Natural killer cell (primary cell): ENCODE data around the gene RNF224. TPM values are rescaled to one million over a fixed set of nuclear protein-coding genes. Genes with fewer than 3 reads are reported as not detected.

Experiments
- ATAC-seq, 3 donors: fragments of 150-1000 bp in 2 of 3; fragments of 200-7000 bp in 1 of 3; cut with Tn5 transposase; 1 replicate in 1 of 3; 2 replicates in 2 of 3; pipeline ENCODE4 v1.10.0; 2021; ENCODE audit warnings: mild to moderate bottlenecking in 2 of 3, moderate library complexity in 2 of 3
- DNase-seq, 2 donors: peaks; one replicate each; pipeline versions ENCODE4 v3.0.0 to v3.0.0-alpha.2; 2013 to 2021; ENCODE audit warnings: mixed read lengths in 1 of 2
- H3K27ac ChIP-seq: one replicate; pipeline ENCODE4 v1.5.1; 2013; ENCODE audit warnings: mild to moderate bottlenecking, low read length
- H3K27me3 ChIP-seq: one replicate; pipeline ENCODE4 v1.6.1; 2013; ENCODE audit warnings: low read length; ENCODE audit not compliant: control insufficient read depth, insufficient read depth
- H3K36me3 ChIP-seq: one replicate; pipeline ENCODE4 v1.6.1; 2013; ENCODE audit warnings: low read length; ENCODE audit not compliant: control insufficient read depth, insufficient read depth
- H3K4me1 ChIP-seq: one replicate; pipeline ENCODE4 v1.6.1; 2013; ENCODE audit warnings: low read length; ENCODE audit not compliant: control insufficient read depth, insufficient read depth
- H3K4me3 ChIP-seq: one replicate; pipeline ENCODE4 v1.5.1; 2013; ENCODE audit warnings: low read length
- H3K9me3 ChIP-seq: one replicate; pipeline ENCODE4 v1.6.1; 2013; ENCODE audit warnings: low read length; ENCODE audit not compliant: control insufficient read depth, insufficient read depth
- H3K27ac Mint-ChIP-seq, 2 donors: one replicate each; pipeline ENCODE4 v1.8.0; 2022; ENCODE audit warnings: mild to moderate bottlenecking in 2 of 2, mixed read lengths in 2 of 2, moderate library complexity in 1 of 2
- H3K27me3 Mint-ChIP-seq, 2 donors: one replicate each; pipeline ENCODE4 v1.8.0; 2022; ENCODE audit warnings: low read depth in 2 of 2, mixed read lengths in 2 of 2
- H3K36me3 Mint-ChIP-seq: one replicate; pipeline ENCODE4 v1.8.0; 2022; ENCODE audit warnings: mixed read lengths
- H3K4me1 Mint-ChIP-seq, 2 donors: one replicate each; pipeline ENCODE4 v1.8.0; 2022; ENCODE audit warnings: mixed read lengths in 2 of 2
- H3K4me3 Mint-ChIP-seq: one replicate; pipeline ENCODE4 v1.8.0; 2022; ENCODE audit warnings: mild to moderate bottlenecking, moderate library complexity, mixed read lengths
- H3K9me3 Mint-ChIP-seq, 2 donors: one replicate each; pipeline ENCODE4 v1.8.0; 2022; ENCODE audit warnings: mixed read lengths in 2 of 2
- CTCF ChIP-seq: fragments of 200-600 bp; IDR thresholded peaks from one replicate; pipeline ENCODE4 v1.8.0; 2022; ENCODE audit warnings: antibody characterized with exemption
- whole genome bisulfite sequencing: methylation state at CpG from one replicate; pipeline ENCODE4 v1.1.7; 2013; ENCODE audit warnings: missing lambda C conversion rate; ENCODE audit not compliant: insufficient coverage; 5-methylcytosine and 5-hydroxymethylcytosine counted together
- intact Hi-C: fragments of 100-400 bp; cut with micrococcal nuclease; formaldehyde crosslinking; loops from one replicate; pipeline ENCODE4 v1.14.2; 2022
- total RNA-seq, 4 donors: library from RNA; stranded (reverse); fragments of 120-200 nt in 1 of 4; gene quantifications; one replicate each; pipeline versions ENCODE4 v1.2.3 to v1.2.4, GENCODE V29; 2013 to 2022

RNF224 gene
- total RNA-seq, 3 donors from 2014 or later (not counting 1 experiment from before 2014, with no cell fraction given) = not detected

- H3K9me3 Mint-ChIP-seq = no peaks in the 10 kb centered on the region
- no peak overlapping the region for H3K27ac Mint-ChIP-seq
- peaks cover 0 to 3% of the 10 kb centered on the region in 2 donors for H3K27me3 Mint-ChIP-seq
- ATAC-seq = no peak
- intact Hi-C loops = loop anchor here (5.0 kb wide), 2 partner anchors 109 to 179 kb away; partner anchors contain the start of gene NPDC1
- peaks cover 31% of the 10 kb centered on the region for H3K4me1 ChIP-seq
- no peak for TF ChIP-seq CTCF
- no peak overlapping the region for H3K4me3 Mint-ChIP-seq
- peaks cover 5 to 11% of the 10 kb centered on the region in 2 donors for H3K4me1 Mint-ChIP-seq
- no peak for DNase-seq
- peaks cover 9% of the 10 kb centered on the region for H3K27me3 ChIP-seq
- WGBS = 77% methylated on average over 18 of the region's 18 CpGs
- H3K9me3 ChIP-seq = no peaks in the 10 kb centered on the region
- no peak overlapping the region for H3K4me3 ChIP-seq
- no peaks in the 10 kb centered on the region for H3K36me3 Mint-ChIP-seq
- no peak overlapping the region for H3K27ac ChIP-seq
- no peaks in the 10 kb centered on the region for H3K36me3 ChIP-seq
Measured at GRCh38 chr9:137226338-137227053, 806 bp upstream of the RNF224 start.

- no peaks in the 10 kb centered on the region for H3K36me3 Mint-ChIP-seq
- H3K27ac ChIP-seq = no peak overlapping the region
- H3K9me3 ChIP-seq = no peaks in the 10 kb centered on the region
- H3K36me3 ChIP-seq = no peaks in the 10 kb centered on the region
- H3K27ac Mint-ChIP-seq = no peak overlapping the region
- DNase-seq = no peak
- no peak overlapping the region for H3K4me3 ChIP-seq
- H3K4me1 Mint-ChIP-seq = peaks cover 5 to 8% of the 10 kb centered on the region in 2 donors
- peaks cover 0 to 3% of the 10 kb centered on the region in 2 donors for H3K27me3 Mint-ChIP-seq
- peaks cover 23% of the 10 kb centered on the region for H3K4me1 ChIP-seq
- intact Hi-C loops = loop anchor here (5.0 kb wide), 2 partner anchors 111 to 181 kb away; partner anchors contain the start of gene NPDC1
- 48% methylated on average over 17 of the region's 18 CpGs for WGBS
- no peak overlapping the region for H3K4me3 Mint-ChIP-seq
- no peaks in the 10 kb centered on the region for H3K9me3 Mint-ChIP-seq
- ATAC-seq = no peak
- H3K27me3 ChIP-seq = peaks cover 9% of the 10 kb centered on the region
- no peak for TF ChIP-seq CTCF
Measured at GRCh38 chr9:137227853-137228505, 677 bp downstream of the RNF224 start.

GRCh38 chr9:137228506-137228967 lies 1.2 kb downstream of the RNF224 start:
- H3K9me3 ChIP-seq = no peaks in the 10 kb centered on the region
- peaks cover 9% of the 10 kb centered on the region for H3K27me3 ChIP-seq
- ATAC-seq = no peak
- Mint-ChIP-seq H3K27me3 (peaks cover 0 to 3% of the 10 kb centered on the region in 2 donors), H3K4me1 (peaks cover 5% of the 10 kb centered on the region in 2 donors), H3K36me3 (no peaks in the 10 kb centered on the region), H3K4me3 (no peak overlapping the region), H3K9me3 (no peaks in the 10 kb centered on the region), H3K27ac (no peak overlapping the region)
- no peak for DNase-seq
- no peak overlapping the region for H3K27ac ChIP-seq
- peaks cover 21% of the 10 kb centered on the region for H3K4me1 ChIP-seq
- WGBS = 74% methylated on average over 29 of the region's 29 CpGs
- intact Hi-C loops = loop anchor here (5.0 kb wide), 2 partner anchors 111 to 181 kb away; partner anchors contain the start of gene NPDC1
- TF ChIP-seq CTCF = no peak
- H3K36me3 ChIP-seq = no peaks in the 10 kb centered on the region
- no peak overlapping the region for H3K4me3 ChIP-seq
